ENCODE data around the gene SORCS1.

SORCS1 gene

GRCh38 chr10:106973288-106973687 lies 191.2 kb downstream of the SORCS1 start:
- WGBS (ENCODE audit: insufficient coverage, insufficient read length), result no CpG with 5 or more reads among the region's 1 CpG
- no peaks in the 10 kb centered on the region for H3K27me3 ChIP-seq (ENCODE audit: control insufficient read depth, insufficient read depth, low read length)
- no peak for DNase-seq (ENCODE audit: low read depth, low spot score)
- no peak overlapping the region for H3K27ac ChIP-seq (ENCODE audit: low read length)
- H3K4me1 ChIP-seq (ENCODE audit: control insufficient read depth, insufficient read depth, low read length), result no peaks in the 10 kb centered on the region; the same call in 1 of the 2 replicates
- H3K4me3 ChIP-seq (ENCODE audit: low read length), result no peak overlapping the region
- H3K36me3 ChIP-seq (ENCODE audit: control insufficient read depth, insufficient read depth, low read length), result no peaks in the 10 kb centered on the region
- no peaks in the 10 kb centered on the region for H3K9me3 ChIP-seq (ENCODE audit: control insufficient read depth, insufficient read depth, low read length)

GRCh38 chr10:106972381-106972780 lies 192.1 kb downstream of the SORCS1 start:
- Histone ChIP-seq H3K4me1 (ENCODE audit: control insufficient read depth, insufficient read depth, low read length) (no peaks in the 10 kb centered on the region; the same call in 1 of the 2 replicates), H3K36me3 (ENCODE audit: control insufficient read depth, insufficient read depth, low read length) (no peaks in the 10 kb centered on the region), H3K27me3 (ENCODE audit: control insufficient read depth, insufficient read depth, low read length) (no peaks in the 10 kb centered on the region), H3K9me3 (ENCODE audit: control insufficient read depth, insufficient read depth, low read length) (no peaks in the 10 kb centered on the region), H3K4me3 (ENCODE audit: low read length) (no peak overlapping the region), H3K27ac (ENCODE audit: low read length) (no peak overlapping the region)
- WGBS (ENCODE audit: insufficient coverage, insufficient read length), result no CpG with 5 or more reads among the region's 2 CpGs
- no peak for DNase-seq (ENCODE audit: low read depth, low spot score)

GRCh38 chr10:106971411-106971831 lies 193.1 kb downstream of the SORCS1 start:
- H3K27me3 ChIP-seq (ENCODE audit: control insufficient read depth, insufficient read depth, low read length), result no peaks in the 10 kb centered on the region
- no peaks in the 10 kb centered on the region for H3K36me3 ChIP-seq (ENCODE audit: control insufficient read depth, insufficient read depth, low read length)
- H3K4me3 ChIP-seq (ENCODE audit: low read length), result no peak overlapping the region
- no peaks in the 10 kb centered on the region for H3K9me3 ChIP-seq (ENCODE audit: control insufficient read depth, insufficient read depth, low read length)
- WGBS (ENCODE audit: insufficient coverage, insufficient read length), result no CpG with 5 or more reads among the region's 1 CpG
- H3K4me1 ChIP-seq (ENCODE audit: control insufficient read depth, insufficient read depth, low read length), result no peaks in the 10 kb centered on the region; the same call in 1 of the 2 replicates
- DNase-seq (ENCODE audit: low read depth, low spot score), result no peak
- no peak overlapping the region for H3K27ac ChIP-seq (ENCODE audit: low read length)

GRCh38 chr10:106967452-106967851 lies 197.1 kb downstream of the SORCS1 start:
- no peaks in the 10 kb centered on the region for H3K9me3 ChIP-seq (ENCODE audit: control insufficient read depth, insufficient read depth, low read length)
- no peaks in the 10 kb centered on the region for H3K27me3 ChIP-seq (ENCODE audit: control insufficient read depth, insufficient read depth, low read length)
- H3K4me1 ChIP-seq (ENCODE audit: control insufficient read depth, insufficient read depth, low read length), result no peaks in the 10 kb centered on the region
- no peak overlapping the region for H3K27ac ChIP-seq (ENCODE audit: low read length)
- no peak overlapping the region for H3K4me3 ChIP-seq (ENCODE audit: low read length)
- no CpG with 5 or more reads among the region's 3 CpGs for WGBS (ENCODE audit: insufficient coverage, insufficient read length)
- no peak for DNase-seq (ENCODE audit: low read depth, low spot score)
- H3K36me3 ChIP-seq (ENCODE audit: control insufficient read depth, insufficient read depth, low read length), result no peaks in the 10 kb centered on the region

DNA sequence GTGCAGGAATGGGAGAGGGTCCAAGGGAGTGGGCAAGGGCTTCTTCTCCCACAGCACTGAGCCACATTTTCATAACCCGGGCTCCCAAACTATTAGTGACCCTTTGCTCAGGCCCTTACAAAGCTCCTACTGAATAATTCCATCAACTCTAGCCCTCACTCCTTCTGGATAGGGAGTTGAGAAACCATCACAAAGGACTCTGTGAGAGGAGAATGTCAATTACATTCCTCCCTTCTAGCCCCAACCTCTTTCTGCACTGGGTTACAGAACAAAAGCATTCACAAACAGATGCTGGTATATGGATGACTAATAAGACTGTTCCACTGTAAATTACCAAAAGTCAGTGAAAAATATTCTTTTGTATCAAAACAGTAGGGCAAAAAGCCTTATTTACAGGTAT lies 203.7 kb downstream of the SORCS1 start:
- H3K27me3 ChIP-seq (ENCODE audit: control insufficient read depth, insufficient read depth, low read length), result no peaks in the 10 kb centered on the region
- H3K4me1 ChIP-seq (ENCODE audit: control insufficient read depth, insufficient read depth, low read length), result no peaks in the 10 kb centered on the region
- H3K36me3 ChIP-seq (ENCODE audit: control insufficient read depth, insufficient read depth, low read length), result no peaks in the 10 kb centered on the region
- H3K4me3 ChIP-seq (ENCODE audit: low read length), result no peak overlapping the region
- H3K9me3 ChIP-seq (ENCODE audit: control insufficient read depth, insufficient read depth, low read length), result no peaks in the 10 kb centered on the region
- no peak overlapping the region for H3K27ac ChIP-seq (ENCODE audit: low read length)
- WGBS (ENCODE audit: insufficient coverage, insufficient read length), result no CpG with 5 or more reads among the region's 1 CpG
- no peak for DNase-seq (ENCODE audit: low read depth, low spot score)

DNA sequence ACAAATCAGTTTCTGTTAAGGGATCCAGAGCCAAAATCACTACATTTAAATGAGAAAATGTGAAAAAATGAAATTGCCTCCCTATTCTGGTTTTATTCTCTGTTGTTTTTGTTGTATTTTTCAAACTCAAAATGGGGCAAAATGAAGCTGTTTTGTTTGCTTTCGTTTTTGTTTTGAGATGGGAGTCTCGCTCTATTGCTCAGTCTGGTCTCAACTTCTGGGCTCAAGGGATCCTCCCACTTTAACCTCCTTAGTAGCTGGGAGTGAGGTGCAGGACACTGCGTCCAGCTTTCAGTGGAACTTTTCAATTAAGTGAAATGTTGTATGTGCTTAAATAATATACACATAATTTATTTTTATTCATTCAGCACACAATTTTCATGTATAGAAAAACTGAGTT lies 205.0 kb downstream of the SORCS1 start:
- H3K4me3 ChIP-seq (ENCODE audit: low read length), result no peak overlapping the region
- H3K9me3 ChIP-seq (ENCODE audit: control insufficient read depth, insufficient read depth, low read length), result no peaks in the 10 kb centered on the region
- H3K4me1 ChIP-seq (ENCODE audit: control insufficient read depth, insufficient read depth, low read length), result no peaks in the 10 kb centered on the region
- H3K27ac ChIP-seq (ENCODE audit: low read length), result no peak overlapping the region
- no peaks in the 10 kb centered on the region for H3K36me3 ChIP-seq (ENCODE audit: control insufficient read depth, insufficient read depth, low read length)
- no peak for DNase-seq (ENCODE audit: low read depth, low spot score)
- WGBS (ENCODE audit: insufficient coverage, insufficient read length), result no CpG with 5 or more reads among the region's 3 CpGs
- H3K27me3 ChIP-seq (ENCODE audit: control insufficient read depth, insufficient read depth, low read length), result no peaks in the 10 kb centered on the region

DNA sequence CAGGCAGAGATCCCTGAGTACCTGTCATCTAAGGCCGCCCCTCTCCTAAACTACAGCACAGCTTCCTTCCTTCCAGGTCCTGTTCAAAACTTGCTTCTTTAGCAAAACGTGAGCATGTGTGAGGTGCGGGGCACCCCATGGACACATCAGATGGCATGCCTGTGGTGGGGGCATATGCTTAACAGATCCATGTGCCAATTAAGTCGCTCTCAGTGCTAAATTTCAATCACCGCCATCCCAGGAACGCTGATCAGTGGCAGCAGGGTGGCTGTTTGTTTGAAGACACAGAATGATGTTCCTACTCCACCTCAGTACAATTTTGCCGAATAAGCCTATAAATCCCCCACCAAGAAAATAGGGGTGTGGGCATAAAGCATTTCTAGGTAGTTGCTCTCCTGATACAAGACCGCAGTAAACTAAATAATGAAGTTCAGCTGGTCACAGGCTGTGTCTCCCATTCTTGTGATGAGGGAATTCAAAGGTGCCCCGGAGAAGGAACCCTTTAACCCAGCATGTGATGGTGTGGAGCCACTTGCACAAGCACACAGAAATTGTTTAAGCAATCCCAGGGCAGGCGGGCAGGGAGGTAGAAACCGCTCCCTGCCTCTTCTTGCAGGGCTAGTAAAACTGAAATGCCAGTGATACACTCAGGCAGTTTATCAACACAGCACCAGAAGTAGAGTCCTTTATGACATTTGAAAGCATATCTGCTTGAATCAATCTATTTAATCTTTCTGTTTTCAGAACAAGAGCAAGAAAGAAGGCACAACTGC lies 205.7 kb downstream of the SORCS1 start:
- H3K36me3 ChIP-seq (ENCODE audit: control insufficient read depth, insufficient read depth, low read length), result no peaks in the 10 kb centered on the region
- H3K4me3 ChIP-seq (ENCODE audit: low read length), result no peak overlapping the region
- H3K4me1 ChIP-seq (ENCODE audit: control insufficient read depth, insufficient read depth, low read length), result no peaks in the 10 kb centered on the region
- WGBS (ENCODE audit: insufficient coverage, insufficient read length), result no CpG with 5 or more reads among the region's 11 CpGs
- H3K9me3 ChIP-seq (ENCODE audit: control insufficient read depth, insufficient read depth, low read length), result no peaks in the 10 kb centered on the region
- H3K27ac ChIP-seq (ENCODE audit: low read length), result no peak overlapping the region
- H3K27me3 ChIP-seq (ENCODE audit: control insufficient read depth, insufficient read depth, low read length), result no peaks in the 10 kb centered on the region
- DNase-seq (ENCODE audit: low read depth, low spot score), result no peak

DNA sequence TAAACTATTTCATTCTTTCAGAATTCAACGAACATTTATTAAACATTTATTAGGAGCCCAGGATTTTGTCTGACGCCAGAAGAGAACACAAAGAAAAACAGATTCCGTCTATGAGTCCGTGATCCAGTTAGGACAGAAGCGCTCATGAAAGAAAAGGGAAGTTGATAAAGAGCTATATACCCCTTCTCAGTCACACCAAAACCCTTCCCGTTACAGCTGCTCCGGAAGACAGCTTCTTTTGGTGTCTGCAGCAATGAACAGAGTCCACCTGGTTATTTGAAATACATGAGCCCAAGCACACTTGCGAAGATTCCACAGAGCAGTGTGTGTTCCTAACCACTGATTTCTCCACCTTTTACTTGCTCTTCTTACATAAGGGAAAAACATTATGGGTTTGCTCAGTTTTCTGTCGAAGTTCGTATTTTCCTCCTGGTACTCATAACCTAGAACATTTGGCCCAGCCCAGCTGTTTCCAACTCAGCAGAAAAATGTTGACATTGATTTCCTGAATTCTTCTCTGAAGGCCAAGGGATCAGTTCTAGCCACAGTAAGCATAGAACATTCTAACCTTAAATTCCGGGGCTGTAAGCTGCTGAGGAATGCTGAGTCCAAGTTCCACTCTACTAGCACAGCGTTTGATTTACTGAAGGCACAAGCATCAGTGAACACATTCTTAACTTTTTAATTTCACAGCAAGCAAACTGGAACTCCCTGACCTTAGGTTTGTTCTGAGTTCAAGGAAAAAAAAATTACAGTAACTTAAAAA lies 206.5 kb downstream of the SORCS1 start:
- no peaks in the 10 kb centered on the region for H3K36me3 ChIP-seq (ENCODE audit: control insufficient read depth, insufficient read depth, low read length)
- no peaks in the 10 kb centered on the region for H3K27me3 ChIP-seq (ENCODE audit: control insufficient read depth, insufficient read depth, low read length)
- H3K4me3 ChIP-seq (ENCODE audit: low read length), result no peak overlapping the region
- no peaks in the 10 kb centered on the region for H3K9me3 ChIP-seq (ENCODE audit: control insufficient read depth, insufficient read depth, low read length)
- no peak for DNase-seq (ENCODE audit: low read depth, low spot score)
- H3K4me1 ChIP-seq (ENCODE audit: control insufficient read depth, insufficient read depth, low read length), result no peaks in the 10 kb centered on the region
- WGBS (ENCODE audit: insufficient coverage, insufficient read length), result no CpG with 5 or more reads among the region's 12 CpGs
- H3K27ac ChIP-seq (ENCODE audit: low read length), result no peak overlapping the region

DNA sequence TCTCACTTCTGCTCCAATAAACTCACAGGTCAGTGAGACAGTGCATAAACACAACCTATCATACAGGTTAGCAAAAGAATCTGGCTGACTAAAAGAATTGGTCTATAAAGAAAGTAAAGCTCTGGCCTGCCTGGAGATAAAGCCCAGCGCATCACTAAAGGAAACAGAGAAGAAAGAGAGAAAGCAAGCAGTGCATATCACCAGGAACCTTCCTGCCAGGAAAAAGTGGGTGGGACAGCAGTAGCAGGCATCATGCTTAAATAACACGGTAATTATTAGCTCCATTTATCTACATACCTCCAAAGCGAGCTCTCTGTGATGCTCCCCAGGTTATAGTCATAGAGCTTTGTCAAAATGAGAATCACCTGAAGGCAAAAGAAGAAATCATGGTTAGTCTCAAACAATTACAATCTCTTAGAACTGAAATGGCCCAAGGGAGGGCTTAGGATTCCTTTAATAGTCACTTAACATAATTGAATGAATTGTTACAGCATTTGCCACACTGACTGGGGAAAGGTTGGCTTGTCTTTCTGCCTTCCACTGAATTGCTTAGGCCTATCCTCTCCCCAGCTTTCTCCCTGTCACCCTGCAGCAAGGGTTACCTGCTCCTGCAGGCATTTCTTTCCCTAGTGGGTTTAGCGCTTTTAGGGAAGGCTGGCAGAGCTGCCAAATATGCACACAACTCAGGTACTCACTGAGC lies 208.1 kb downstream of the SORCS1 start:
- no peaks in the 10 kb centered on the region for H3K4me1 ChIP-seq (ENCODE audit: control insufficient read depth, insufficient read depth, low read length)
- DNase-seq (ENCODE audit: low read depth, low spot score), result no peak
- no peaks in the 10 kb centered on the region for H3K27me3 ChIP-seq (ENCODE audit: control insufficient read depth, insufficient read depth, low read length)
- H3K27ac ChIP-seq (ENCODE audit: low read length), result no peak overlapping the region
- no peaks in the 10 kb centered on the region for H3K36me3 ChIP-seq (ENCODE audit: control insufficient read depth, insufficient read depth, low read length)
- H3K9me3 ChIP-seq (ENCODE audit: control insufficient read depth, insufficient read depth, low read length), result no peaks in the 10 kb centered on the region
- WGBS (ENCODE audit: insufficient coverage, insufficient read length), result no CpG with 5 or more reads among the region's 4 CpGs
- H3K4me3 ChIP-seq (ENCODE audit: low read length), result no peak overlapping the region

DNA sequence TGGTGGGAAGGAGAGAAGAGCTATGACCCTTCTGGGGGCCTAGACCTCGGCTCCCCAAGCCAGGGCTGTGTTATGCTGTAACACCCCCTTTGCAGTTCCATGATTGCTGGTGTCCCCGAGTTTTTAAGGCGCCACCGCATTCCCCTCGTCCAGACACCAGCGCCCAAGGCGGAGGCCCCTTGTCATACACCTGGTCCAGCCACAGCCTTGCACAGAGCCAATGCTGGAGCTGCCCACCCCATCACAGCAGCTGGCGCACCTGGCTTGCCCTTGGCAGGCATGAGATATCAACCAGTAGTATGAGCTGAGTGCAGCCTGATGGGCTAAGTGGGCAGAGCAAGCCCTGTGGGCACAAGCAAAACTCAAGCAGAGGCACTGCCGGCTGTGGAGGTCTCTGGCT lies 209.4 kb downstream of the SORCS1 start:
- WGBS (ENCODE audit: insufficient coverage, insufficient read length), result no CpG with 5 or more reads among the region's 9 CpGs
- Histone ChIP-seq H3K36me3 (ENCODE audit: control insufficient read depth, insufficient read depth, low read length) (no peaks in the 10 kb centered on the region), H3K27ac (ENCODE audit: low read length) (no peak overlapping the region), H3K4me3 (ENCODE audit: low read length) (no peak overlapping the region), H3K27me3 (ENCODE audit: control insufficient read depth, insufficient read depth, low read length) (no peaks in the 10 kb centered on the region), H3K9me3 (ENCODE audit: control insufficient read depth, insufficient read depth, low read length) (no peaks in the 10 kb centered on the region), H3K4me1 (ENCODE audit: control insufficient read depth, insufficient read depth, low read length) (no peaks in the 10 kb centered on the region)
- no peak for DNase-seq (ENCODE audit: low read depth, low spot score)
